K562 (cell line): ENCODE results near the gene BECN2. TPM values are rescaled to one million over a fixed set of nuclear protein-coding genes. Genes with fewer than 3 reads are reported as not detected.

Experiments
- ATAC-seq: fragments of 200-7000 bp; cut with Tn5 transposase; 3 replicates; pipeline ENCODE4 v1.9.1; 2020; ENCODE audit warnings: moderate library complexity
- BruUV-seq: library from RNA; stranded (reverse); fragments of 400-500 nt; replicated peaks from 2 replicates; lab custom pipeline; 2021; lab: Mats Ljungman, UMichigan
- CTCF ChIA-PET: fragments of 300-600 bp; formaldehyde crosslinking; extraction: SDS; loops from one replicate; lab custom pipeline; 2021; ENCODE audit warnings: low intra/inter-chr PET ratio; lab: Yijun Ruan, JAX
- POLR2A ChIA-PET: fragments of 300-600, 350-650 bp; sonication (Branson Sonifier 250); formaldehyde crosslinking; extraction: SDS; loops from one replicate; lab custom pipeline; 2021; ENCODE audit warnings: antibody characterized with exemption, inconsistent platforms; lab: Yijun Ruan, JAX
- DNase-seq, 4 experiments: peaks; one replicate each; pipeline versions ENCODE4 v3.0.0 to v3.0.0-alpha.2; 2011 to 2018; ENCODE audit warnings: low spot score in 3 of 4, mixed read lengths in 3 of 4; ENCODE audit errors: extremely low read depth in 1 of 4
- FAIRE-seq: peaks from 2 replicates; lab custom pipeline; 2011; peaks lifted over from hg19 to GRCh38; lab: Jason Lieb, UNC
- H2AFZ ChIP-seq: 2 replicates; pipeline ENCODE4 v1.6.0; 2011; ENCODE audit warnings: low read depth, low read length, control low read depth, inconsistent platforms
- H3K27ac ChIP-seq: fragments of 200-600 bp; 3 replicates; pipeline ENCODE4 v1.8.0; 2011; ENCODE audit warnings: low read depth, mild to moderate bottlenecking, control low read depth, inconsistent platforms, low read length, moderate library complexity, mixed read lengths; ENCODE audit errors: extremely low read depth
- H3K27me3 ChIP-seq, 2 experiments: fragments of 300-600 bp in 1 of 2; 2 replicates in 1 of 2; 3 replicates in 1 of 2; pipeline versions ENCODE4 v1.6.0 to v1.8.0; 2011; ENCODE audit warnings: inconsistent platforms in 2 of 2, low read length in 2 of 2, mild to moderate bottlenecking in 1 of 2, mixed read lengths in 1 of 2, moderate library complexity in 1 of 2; ENCODE audit not compliant: control insufficient read depth in 2 of 2, insufficient read depth in 2 of 2
- H3K36me3 ChIP-seq: fragments of 300-600 bp; 3 replicates; pipeline ENCODE4 v1.8.0; 2011; ENCODE audit warnings: mild to moderate bottlenecking, low read length, inconsistent platforms; ENCODE audit not compliant: control insufficient read depth, insufficient read depth
- H3K4me1 ChIP-seq, 2 experiments: fragments of 200-600 bp in 1 of 2; replicated peaks in 1 of 2; 2 replicates in 1 of 2; 3 replicates in 1 of 2; pipeline versions ENCODE4 v1.5.1 to v1.8.0; 2011; ENCODE audit warnings: inconsistent platforms in 2 of 2, low read length in 2 of 2, mild to moderate bottlenecking in 1 of 2, mixed read lengths in 1 of 2, moderate library complexity in 1 of 2; ENCODE audit not compliant: control insufficient read depth in 2 of 2, insufficient read depth in 2 of 2
- H3K4me2 ChIP-seq: 2 replicates; pipeline ENCODE4 v1.6.1; 2011; ENCODE audit warnings: low read length, control low read depth, inconsistent platforms, mixed read lengths; ENCODE audit not compliant: insufficient read depth
- H3K4me3 ChIP-seq: fragments of 200-600 bp; sonication (generic), shearing (Covaris generic); 2 replicates; pipeline ENCODE4 v1.5.1; 2016; ENCODE audit warnings: control low read depth, inconsistent platforms
- H3K79me2 ChIP-seq: fragments of 200-600 bp; 3 replicates; pipeline ENCODE4 v1.8.0; 2011; ENCODE audit warnings: low read length, inconsistent platforms; ENCODE audit not compliant: control insufficient read depth, insufficient read depth
- H3K9ac ChIP-seq, 2 experiments: 2 replicates each; pipeline versions ENCODE4 v1.6.0 to v1.6.1; 2011; ENCODE audit warnings: low read depth in 2 of 2, low read length in 2 of 2, control low read depth in 1 of 2, inconsistent platforms in 1 of 2, mild to moderate bottlenecking in 1 of 2, mixed read lengths in 1 of 2; ENCODE audit not compliant: insufficient read depth in 1 of 2
- H3K9me1 ChIP-seq: one replicate; pipeline ENCODE4 v1.6.0; 2011; ENCODE audit warnings: inconsistent platforms, mild to moderate bottlenecking, low read length, moderate library complexity; ENCODE audit not compliant: control insufficient read depth, insufficient read depth
- H3K9me3 ChIP-seq: replicated peaks from 2 replicates; pipeline ENCODE4 v1.5.1; 2011; ENCODE audit warnings: low read depth, low read length, inconsistent platforms; ENCODE audit not compliant: control insufficient read depth, insufficient read depth
- H4K20me1 ChIP-seq: replicated peaks from 2 replicates; pipeline ENCODE4 v1.6.1; 2011; ENCODE audit warnings: low read length, inconsistent platforms, mixed read lengths; ENCODE audit not compliant: control insufficient read depth, insufficient read depth
- CEBPZ ChIP-seq: fragments of 150-350 bp; IDR thresholded peaks from 2 replicates; pipeline ENCODE4 v1.6.1; 2014; ENCODE audit warnings: low read depth, mild to moderate bottlenecking, low read length, borderline replicate concordance
- OTX1 ChIP-seq: fragments of 450-650 bp; formaldehyde crosslinking; IDR thresholded peaks from 2 replicates; pipeline ENCODE4 v1.4.0; 2022; ENCODE audit warnings: mild to moderate bottlenecking
- WGBS: fragments of 100-300 bp; shearing (Covaris generic); methylation state at CpG from one replicate; pipeline ENCODE4 v1.1.6; 2016; ENCODE audit warnings: low coverage, mixed read lengths; ENCODE audit not compliant: insufficient coverage; ENCODE audit errors: missing lambda C conversion rate; 5-methylcytosine and 5-hydroxymethylcytosine counted together
- in situ Hi-C: fragments of 300-500 bp; cut with MboI; formaldehyde crosslinking; loops from 4 replicates; pipeline ENCODE4 v1.15.0; 2018; ENCODE audit warnings: inconsistent platforms, mixed read lengths
- intact Hi-C: fragments of 100-400 bp; cut with micrococcal nuclease; formaldehyde crosslinking; loops from 2 replicates; pipeline ENCODE4 v1.14.2; 2022
- polyA plus RNA-seq, 8 experiments: library from polyadenylated mRNA; depleted of rRNA in 4 of 8; stranded (reverse) in 5 of 8; unstranded in 3 of 8; fragments of >200 nt; fragmentation: Nextera tagmentation in 2 of 8; fragmentation: Illumina TruSeq in 1 of 8; extraction: Ambion mirVana in 2 of 8; extraction: Trizol in 1 of 8; gene quantifications; 2 replicates each; pipeline versions ENCODE4 v1.2.1 to v1.2.3, GENCODE V29; 2011 to 2014; ENCODE audit warnings: inconsistent platforms in 1 of 8, missing spikeins in 1 of 8
- total RNA-seq, 7 experiments: library from RNA; depleted of rRNA in 6 of 7; stranded (reverse); fragments of >200 nt in 6 of 7; fragmentation: Illumina TruSeq in 2 of 7; extraction: Trizol in 2 of 7; gene quantifications; 2 replicates each; pipeline versions ENCODE4 v1.2.1 to v1.2.3, GENCODE V29; 2011 to 2021; ENCODE audit warnings: low replicate concordance in 1 of 7

BECN2 gene
- total and polyA plus RNA-seq, 9 of the 15 experiments (the other 6 are each of a cell fraction or from before 2014, with no cell fraction given): not detected

GRCh38 chr1:242006976-242007375 is 49.4 kb downstream of the BECN2 start:
- POLR2A ChIA-PET: interaction anchor here (0.7 to 1.5 kb wide), 2 partner anchors 9 to 18 kb away, joined by 3 read pairs; no protein-coding TSS in a partner anchor
- no peak overlapping the region for H3K27ac ChIP-seq
- H3K9me3 ChIP-seq: no peaks in the 10 kb centered on the region
- no TSS peak for BruUV-seq
- peaks cover 10 to 31% of the 10 kb centered on the region in 2 experiments; a peak in 4 of 5 replicates for H3K27me3 ChIP-seq
- H4K20me1 ChIP-seq: no peaks in the 10 kb centered on the region
- H3K4me1 ChIP-seq: no peaks in the 10 kb centered on the region
- ATAC-seq (no peak), DNase-seq (no peak), FAIRE-seq (no peak)
- WGBS: 0% methylated on average over 3 of the region's 3 CpGs
- intact Hi-C loops (no loop called here), in situ Hi-C loops (loop anchor here (25.0 kb wide), 1 partner anchor 1270 kb away; no protein-coding TSS in a partner anchor)
- CTCF ChIA-PET: no interaction called here
- TF ChIP-seq CEBPZ (no peak), OTX1 (CRISPR knock-in tag) (no peak)
- no peak overlapping the region for H3K9ac ChIP-seq
- H3K9me1 ChIP-seq: no peaks in the 10 kb centered on the region
- H3K4me2 ChIP-seq: no peak overlapping the region
- H3K36me3 ChIP-seq: no peaks in the 10 kb centered on the region
- no peak overlapping the region for H3K4me3 ChIP-seq
- no peak overlapping the region for H2AFZ ChIP-seq
- H3K79me2 ChIP-seq: no peaks in the 10 kb centered on the region

Other genes starting within 250 kb of the BECN2 start
- 79.6 and 95.1 TPM in 2 replicates for gene EXO1, start 109.6 kb upstream of the BECN2 start, total RNA-seq (2014; rRNA removed)
- 125 and 135 TPM in 2 replicates for gene EXO1, start 109.6 kb upstream of the BECN2 start, total RNA-seq (2014; rRNA removed; fragmentation: Illumina TruSeq; extraction: Trizol)
- 101 and 108 TPM in 2 replicates for gene EXO1, start 109.6 kb upstream of the BECN2 start, total RNA-seq (2015; rRNA removed; fragmentation: Illumina TruSeq; extraction: Trizol)
- 101 and 107 TPM in 2 replicates for gene EXO1, start 109.6 kb upstream of the BECN2 start, total RNA-seq (2021)
- 54.6 and 65.9 TPM in 2 replicates for gene EXO1, start 109.6 kb upstream of the BECN2 start, polyA plus RNA-seq (2011; rRNA removed)
- gene EXO1, start 109.6 kb upstream of the BECN2 start, polyA plus RNA-seq (2014; fragmentation: Illumina TruSeq; extraction: Trizol): 105 and 116 TPM in 2 replicates
- gene EXO1, start 109.6 kb upstream of the BECN2 start, polyA plus RNA-seq (2014; fragmentation: Nextera tagmentation; extraction: Ambion mirVana): 10 to 100 TPM; 36.0 to 83.9 TPM
- gene EXO1, start 109.6 kb upstream of the BECN2 start, polyA plus RNA-seq (2014; rRNA removed): 69.5 and 71.9 TPM in 2 replicates
- not detected in 2 replicates for gene MAP1LC3C, start 41.3 kb downstream of the BECN2 start, total RNA-seq (2014; rRNA removed)
- gene MAP1LC3C, start 41.3 kb downstream of the BECN2 start, total RNA-seq (2014; rRNA removed; fragmentation: Illumina TruSeq; extraction: Trizol): not detected in 2 replicates
- gene MAP1LC3C, start 41.3 kb downstream of the BECN2 start, total RNA-seq (2015; rRNA removed; fragmentation: Illumina TruSeq; extraction: Trizol): not detected in 2 replicates
- not detected in 2 replicates for gene MAP1LC3C, start 41.3 kb downstream of the BECN2 start, total RNA-seq (2021)
- not detected in 2 replicates for gene MAP1LC3C, start 41.3 kb downstream of the BECN2 start, polyA plus RNA-seq (2011; rRNA removed)
- gene MAP1LC3C, start 41.3 kb downstream of the BECN2 start, polyA plus RNA-seq (2014; fragmentation: Illumina TruSeq; extraction: Trizol): not detected in 2 replicates
- not detected for gene MAP1LC3C, start 41.3 kb downstream of the BECN2 start, polyA plus RNA-seq (2014; fragmentation: Nextera tagmentation; extraction: Ambion mirVana)
- not detected in 2 replicates for gene MAP1LC3C, start 41.3 kb downstream of the BECN2 start, polyA plus RNA-seq (2014; rRNA removed)